Inflammatory macrophage (primary cell): ENCODE data around the gene NPAS4.
"Not testable (repeated sequence)": the region's sequence is repeated elsewhere in the genome, so short reads cannot be mapped to it uniquely, and the experiment has no call there.

Experiments used
- DNase-seq, 2 donors: peaks; one replicate each; pipeline ENCODE4 v3.0.0-alpha.2; 2020 to 2022
- total RNA-seq, 18 experiments: gene quantifications; one replicate each; lab custom pipeline; 2026; ENCODE audit warnings: mixed read lengths in 6 of 18, inconsistent platforms in 2 of 18; lab: John Stamatoyannopoulos, UW

NPAS4 gene
- total RNA-seq = 0 to 0.06 (median 0) reads per million in 18 experiments

DNA sequence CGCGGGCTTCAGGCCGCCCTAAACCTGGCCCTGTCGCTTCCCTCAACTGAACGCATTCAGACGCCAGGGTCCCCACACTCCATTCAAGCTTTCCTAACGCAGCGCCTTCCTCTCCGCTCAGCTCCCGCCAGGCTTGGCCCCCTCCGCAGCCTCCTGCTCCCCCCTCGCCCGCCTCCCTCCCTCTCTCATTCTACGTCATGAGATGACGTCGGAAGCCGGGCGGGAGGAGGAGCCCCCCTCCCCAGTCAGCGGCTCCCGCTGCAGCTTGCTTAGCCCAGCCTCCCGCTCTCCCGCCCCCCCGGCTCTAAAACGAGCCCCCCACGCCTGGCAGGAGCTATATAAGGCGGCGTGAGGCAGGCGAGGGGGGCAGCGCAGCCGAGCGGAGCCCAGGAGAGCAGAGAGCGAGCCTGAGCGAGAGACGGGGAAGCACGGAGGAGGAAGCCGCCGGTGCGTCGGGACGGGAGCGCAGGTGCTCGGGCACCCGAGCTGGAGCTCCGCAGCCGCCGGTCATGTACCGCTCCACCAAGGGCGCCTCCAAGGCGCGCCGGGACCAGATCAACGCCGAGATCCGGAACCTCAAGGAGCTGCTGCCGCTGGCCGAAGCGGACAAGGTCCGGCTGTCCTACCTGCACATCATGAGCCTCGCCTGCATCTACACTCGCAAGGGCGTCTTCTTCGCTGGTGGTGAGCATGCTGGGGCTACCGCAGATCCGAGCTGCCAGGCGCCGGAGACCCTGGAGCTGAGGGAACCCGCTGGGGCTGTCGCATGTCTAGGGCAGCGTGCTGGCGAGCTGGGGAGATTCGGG lies at the start of gene NPAS4:
TSS of gene NPAS4 (plus strand) at position 365 of the 806 bp plus-strand sequence. CDS start at position 510, 145 bp downstream.
- DNase-seq = no peak

DNA sequence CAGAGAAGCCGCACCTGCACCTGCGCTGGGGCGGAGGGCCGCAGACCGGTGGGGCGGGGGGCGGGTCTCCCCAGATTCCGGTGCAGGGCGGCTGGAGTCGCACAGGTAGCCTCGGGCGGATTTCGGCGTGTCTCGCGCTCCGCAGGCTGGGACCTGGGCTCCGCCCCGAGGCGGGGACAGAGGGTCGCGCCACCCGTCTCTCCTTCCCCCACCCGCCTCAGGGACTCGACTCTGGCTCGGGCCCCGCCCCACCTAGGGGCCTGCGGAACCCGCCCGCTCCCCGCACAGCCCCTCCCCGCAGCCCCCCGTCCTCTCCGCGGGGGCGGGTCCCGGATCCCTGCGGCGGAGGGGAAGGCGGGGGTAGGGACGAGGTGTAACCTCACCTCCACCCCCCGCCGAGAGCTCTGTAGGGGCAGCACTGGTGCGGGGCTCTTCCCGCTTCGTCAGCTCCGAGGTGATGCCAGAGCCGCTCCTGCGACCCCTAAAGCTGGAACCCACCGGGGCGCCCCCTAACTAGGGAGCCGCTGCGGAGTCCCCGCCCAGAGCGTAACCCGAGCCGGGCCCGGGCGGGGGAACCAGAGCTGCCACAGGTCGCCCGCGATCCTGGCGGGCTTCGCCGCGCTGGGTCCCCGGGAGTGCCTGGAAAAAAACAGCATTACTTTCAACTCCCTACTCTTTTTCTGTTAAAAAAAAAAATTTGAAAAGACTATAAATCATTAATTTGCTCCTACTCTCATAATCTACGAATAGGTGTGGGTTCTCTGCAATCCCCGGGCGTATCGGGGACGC lies 49.0 kb upstream of the NPAS4 start, which contains the start of gene SLC29A2:
TSS of gene SLC29A2 (minus strand) at position 134 of the 789 bp plus-strand sequence. CDS start 169 bp downstream, outside the sequence.
- DNase-seq = no peak

DNA sequence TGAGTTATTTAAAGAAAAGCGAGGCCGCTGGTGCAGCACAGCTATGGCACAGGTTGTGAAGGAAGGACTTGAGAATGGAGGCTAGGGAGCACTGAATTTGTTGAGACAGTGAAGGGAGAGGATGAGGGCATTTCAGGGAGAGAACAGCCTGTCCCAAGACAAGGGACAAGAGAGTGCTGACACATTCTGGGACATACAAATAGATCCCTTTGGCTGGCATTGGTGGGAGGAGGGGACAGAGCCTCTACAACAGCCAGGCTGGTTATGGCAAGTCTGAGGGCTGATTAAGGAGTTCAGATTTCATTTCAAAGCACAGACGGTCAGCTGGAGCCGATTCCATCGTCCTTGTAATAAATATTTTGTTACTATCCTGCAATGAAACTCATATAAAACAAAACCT lies 47.6 kb upstream of the NPAS4 start:
- DNase-seq = no peak

DNA sequence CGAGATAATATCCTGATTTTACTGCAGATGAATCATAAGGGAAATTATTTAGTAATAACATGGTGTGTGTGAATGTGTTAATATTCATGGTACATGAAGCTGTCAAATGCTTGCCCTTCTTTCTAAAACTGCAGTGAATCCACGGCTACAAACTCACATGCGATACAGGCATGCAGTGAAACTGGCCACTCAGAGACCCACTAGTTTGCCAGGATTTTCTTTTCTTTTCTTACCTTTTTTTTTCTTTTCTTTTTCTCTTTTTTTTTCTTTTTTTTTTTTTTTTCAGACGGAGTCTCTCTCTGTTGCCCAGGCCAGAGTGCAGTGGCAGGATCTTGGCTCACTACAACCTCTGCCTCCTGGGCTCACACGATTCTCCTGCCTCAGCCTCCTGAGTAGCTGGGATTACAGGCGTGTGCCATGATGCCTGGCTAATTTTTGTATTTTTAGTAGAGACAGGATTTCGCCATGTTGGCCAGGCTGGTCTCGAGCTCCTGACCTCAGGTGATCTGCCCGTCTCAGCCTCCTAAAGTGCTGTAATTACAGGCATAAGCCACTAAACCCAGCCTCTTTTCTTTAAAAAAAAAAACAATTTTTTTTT lies 47.0 kb upstream of the NPAS4 start:
- not testable (repeated sequence) for DNase-seq

DNA sequence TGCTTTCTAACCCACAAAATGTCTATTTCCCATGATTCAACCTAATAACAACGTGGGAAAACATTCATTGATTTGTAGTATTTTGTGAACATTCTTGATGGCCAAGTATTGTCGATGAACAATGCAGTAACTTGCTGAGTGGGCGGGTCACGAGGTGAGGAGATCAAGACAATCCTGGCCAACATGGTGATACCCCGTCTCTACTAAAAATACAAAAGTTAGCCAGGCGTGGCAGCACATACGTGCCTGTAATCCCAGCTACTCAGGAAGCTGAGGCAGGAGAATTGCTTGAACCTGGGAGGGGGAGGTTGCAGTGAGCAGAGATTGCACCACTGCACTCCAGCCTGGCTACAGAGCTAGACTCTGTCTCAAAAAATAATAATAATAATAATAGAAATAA lies 40.6 kb upstream of the NPAS4 start:
- DNase-seq = not testable (repeated sequence)

DNA sequence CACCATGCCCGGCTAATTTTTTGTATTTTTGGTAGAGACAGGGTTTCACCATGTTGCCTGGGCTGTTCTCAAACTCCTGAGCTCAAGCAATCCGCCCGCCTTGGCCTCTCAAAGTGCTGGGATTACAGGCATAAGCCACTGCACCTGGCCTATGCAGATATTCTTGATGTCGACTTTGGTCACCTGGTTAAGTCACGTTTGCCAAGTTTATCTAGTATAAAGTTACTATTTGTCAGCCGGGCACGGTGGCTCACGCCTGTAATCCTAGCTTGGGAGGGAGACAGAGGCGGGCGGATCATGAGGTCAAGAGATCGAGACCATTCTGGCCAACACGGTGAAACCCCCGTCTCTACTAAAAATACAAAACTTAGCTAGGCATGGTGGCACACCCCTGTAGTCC lies 36.5 kb upstream of the NPAS4 start:
- DNase-seq = not testable (repeated sequence)

DNA sequence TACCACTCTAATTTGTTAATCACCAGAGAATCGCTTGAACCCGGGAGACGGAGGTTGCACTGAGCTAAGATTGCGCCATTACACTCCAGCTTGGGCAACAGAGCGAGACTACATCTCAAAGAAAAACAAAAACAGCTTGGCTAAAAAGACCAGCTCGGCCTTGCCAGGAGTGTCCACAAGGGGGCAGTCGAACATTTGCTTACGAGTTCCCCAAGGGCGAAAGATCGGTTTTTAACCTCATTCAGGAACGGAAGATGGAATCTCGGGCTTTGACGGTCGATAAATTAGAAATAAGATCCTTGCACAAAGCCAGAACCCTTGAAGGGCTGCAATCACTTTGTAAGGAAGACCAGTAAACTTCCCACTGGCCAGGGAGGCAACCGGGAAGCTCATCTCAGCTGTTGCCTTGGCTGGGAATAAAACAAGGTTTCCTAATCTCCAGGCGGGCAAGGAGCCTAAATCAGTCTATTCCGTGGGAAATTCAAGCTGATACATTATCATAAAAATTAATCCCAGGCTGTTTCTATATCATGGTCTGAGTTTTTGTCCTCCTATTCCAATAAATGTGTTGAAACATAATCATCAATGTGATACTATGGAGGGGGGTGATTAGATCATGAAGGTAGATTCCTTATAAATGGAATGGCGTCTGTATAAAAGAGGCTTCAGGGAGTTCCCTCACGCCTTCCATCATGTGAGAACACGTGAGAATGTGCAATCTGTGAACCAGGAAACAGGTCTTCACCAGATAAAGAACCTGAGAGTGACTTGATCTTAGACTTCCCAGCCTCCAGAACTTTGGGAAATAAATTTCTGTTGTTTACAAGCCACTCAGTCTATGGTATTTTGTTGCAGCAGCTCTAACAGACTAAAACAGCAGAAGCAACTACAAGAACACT lies 34.4 kb upstream of the NPAS4 start:
- peak; percentile 91 to 93 for DNase-seq

DNA sequence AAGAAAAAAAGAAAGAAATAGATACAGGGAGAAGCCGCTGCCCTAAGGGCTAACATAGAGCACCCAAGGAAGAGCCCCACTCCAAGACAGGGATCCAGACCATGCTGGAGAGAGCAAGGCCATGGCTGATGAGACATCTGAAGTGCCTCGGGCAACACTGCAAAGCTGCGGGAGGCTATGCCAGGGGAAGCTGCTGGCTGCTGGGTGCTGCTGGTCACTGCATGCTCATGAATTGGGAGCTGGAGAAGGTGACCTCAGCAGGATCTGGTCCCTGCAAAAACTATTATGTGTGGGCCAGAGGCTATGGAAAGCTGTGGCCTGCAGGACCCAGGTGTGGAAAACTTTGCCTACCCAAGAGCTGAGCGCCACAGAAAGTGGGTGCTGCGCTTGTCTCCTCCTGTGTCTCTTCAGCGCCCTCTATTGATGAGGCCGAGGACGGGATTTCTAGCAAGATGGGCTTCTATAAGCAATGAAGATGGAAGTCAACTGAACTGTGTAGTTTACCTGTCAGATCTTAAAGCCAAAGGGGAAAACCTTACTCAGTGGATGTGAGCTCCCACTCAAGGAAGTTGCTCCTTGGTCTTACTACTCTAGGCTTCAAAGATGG lies 32.0 kb upstream of the NPAS4 start:
- DNase-seq = peak; percentile 71 to 78

DNA sequence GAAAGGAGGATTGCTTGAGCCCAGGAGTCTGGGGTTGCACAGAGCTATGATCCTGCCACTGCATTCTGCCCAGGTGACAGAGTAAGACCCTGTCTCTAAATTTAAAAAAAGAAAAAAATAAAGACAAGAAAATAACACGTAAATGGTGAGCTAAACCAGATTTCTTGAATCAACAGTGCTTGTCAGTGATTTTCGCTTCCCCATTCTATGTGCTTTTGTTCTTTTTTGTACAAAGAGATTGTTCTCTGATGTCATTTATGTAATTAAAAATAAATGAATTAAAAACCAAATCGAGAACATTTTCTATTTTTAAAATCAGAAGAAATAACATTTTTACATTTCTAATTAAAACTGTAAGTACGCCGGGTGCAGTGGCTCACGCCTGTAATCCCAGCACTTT lies 29.5 kb upstream of the NPAS4 start:
- no peak for DNase-seq

DNA sequence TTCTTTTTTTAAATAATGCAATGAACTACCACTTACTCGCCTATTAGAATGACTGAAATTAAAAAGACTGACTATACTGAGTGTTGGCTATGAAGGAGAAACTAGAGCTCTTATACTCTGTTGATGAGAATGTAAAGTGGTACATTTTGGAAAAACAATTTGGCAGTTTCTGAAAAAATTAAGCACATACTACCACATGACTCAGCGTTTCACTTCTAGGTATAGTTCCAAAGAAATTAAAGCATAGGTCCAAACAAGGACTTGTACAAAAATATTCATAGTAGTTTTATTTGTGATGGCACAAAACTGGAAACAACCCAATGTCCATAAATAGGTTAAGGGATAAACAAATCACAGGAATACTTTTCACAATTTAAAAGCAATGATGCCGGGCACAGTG lies 26.9 kb upstream of the NPAS4 start:
- DNase-seq = no peak

DNA sequence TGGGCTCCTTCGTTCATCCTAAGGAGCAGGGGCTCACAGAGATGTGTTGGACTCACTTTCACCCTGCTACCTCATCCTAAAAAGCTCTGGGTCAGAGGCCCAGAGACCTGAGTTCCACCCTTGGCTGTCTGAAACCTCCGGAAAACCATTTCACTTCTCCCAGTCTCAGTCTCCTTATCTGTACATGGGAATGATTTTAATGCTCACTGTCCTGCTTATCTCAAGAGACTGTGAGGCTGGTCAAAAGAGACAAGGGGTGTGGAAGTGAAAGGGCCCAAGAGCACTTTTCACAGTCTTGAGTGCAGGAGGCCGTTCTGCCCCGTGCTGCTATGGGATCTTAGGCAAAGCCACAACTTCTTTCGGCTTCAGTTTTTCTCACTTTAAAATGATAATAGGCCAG lies 13.2 kb upstream of the NPAS4 start:
- DNase-seq = no peak

DNA sequence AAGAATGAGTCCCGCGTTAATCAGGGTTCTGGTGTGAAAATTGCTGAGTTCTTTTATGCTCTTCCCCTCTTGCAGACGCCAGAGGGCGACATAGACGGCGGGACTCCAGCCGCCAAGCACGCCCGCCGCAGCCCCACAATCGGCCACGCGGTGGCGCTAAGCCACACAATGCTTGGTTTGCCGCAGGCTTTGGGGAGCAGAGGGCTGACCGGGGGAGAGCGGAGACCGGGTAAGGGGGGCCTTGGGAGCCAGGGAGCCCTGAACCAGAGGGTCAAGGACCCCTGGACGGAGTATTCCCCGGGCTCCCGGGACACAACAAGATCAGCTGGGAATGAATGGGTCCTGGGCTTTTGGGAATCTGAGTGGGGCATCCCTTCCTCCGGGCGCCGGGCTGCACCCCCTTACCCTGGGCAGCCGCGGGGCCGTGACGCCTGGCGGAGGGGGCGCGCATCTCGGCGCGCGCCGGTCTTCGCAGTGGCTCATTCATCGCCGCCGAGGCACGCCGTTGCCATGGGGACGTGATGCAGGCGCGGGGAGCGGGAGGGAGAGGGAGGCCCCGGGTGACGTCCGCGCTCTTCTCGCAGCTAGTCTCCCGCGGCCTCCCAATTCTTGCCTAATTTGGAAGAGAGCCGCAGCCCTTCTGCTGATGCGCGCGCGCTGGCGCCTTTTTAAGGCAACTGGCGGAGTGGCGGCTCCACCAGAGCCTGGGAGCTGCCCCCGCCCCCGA lies 12.2 kb upstream of the NPAS4 start:
- peak; percentile 86 to 87 for DNase-seq

DNA sequence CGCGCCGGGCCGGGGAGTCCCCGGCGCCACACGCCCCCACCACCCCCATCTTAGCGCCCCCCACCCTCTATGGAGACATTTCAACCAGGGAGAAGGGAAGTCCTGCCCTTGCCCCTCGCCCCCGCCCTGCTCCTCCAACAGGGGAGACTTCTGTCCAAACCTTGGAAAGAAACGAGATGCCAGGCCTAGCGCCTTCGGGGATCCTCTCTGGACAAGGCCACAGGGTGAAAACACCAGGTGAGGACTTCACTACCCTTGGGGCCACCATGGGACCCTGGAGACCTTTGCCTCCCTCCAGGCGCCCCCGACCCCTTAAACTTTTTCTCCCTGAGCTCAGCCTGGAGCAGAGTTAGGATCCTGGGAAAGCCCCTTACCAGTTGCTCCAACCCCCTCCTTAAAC lies 11.6 kb upstream of the NPAS4 start:
- DNase-seq = no peak

DNA sequence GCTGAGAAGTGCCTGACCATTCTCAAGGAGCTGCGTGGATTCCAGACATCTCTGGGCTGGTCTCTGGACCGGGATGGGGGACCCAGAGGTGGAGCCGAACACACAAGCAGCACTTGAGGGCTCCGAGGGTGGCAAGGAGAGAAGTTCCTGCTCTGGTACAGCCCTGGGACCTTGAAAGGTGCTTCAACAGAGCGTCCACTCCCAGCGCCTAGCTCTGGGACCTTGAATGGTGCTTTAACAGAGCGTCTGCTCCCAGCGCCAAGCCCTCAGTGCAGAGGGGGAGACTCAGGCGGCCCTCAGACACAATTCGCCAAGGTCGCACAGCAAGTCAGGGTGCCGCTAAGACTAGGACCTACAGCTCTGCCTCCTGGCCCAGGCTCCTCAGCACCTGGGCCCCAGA lies 10.6 kb upstream of the NPAS4 start:
- no peak for DNase-seq

DNA sequence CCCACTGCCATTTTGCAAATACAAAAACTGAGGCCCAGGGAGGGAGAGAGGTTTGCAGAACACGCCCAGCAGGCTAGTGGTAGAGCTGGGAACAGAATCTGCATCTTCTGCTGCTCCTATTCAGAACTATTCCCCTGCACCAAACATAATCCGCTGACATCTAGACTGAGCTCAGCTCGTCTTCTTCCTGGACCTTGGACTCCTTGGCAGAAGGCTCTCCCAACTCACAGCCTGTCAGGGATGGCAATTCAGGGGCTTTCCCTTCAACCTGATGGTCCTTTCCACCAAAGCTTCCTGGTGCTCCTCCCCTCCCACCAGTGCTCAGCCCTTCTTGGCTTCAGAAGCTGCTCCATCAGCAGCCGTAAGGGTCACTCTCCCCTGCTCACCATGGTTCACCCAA lies 9.5 kb upstream of the NPAS4 start:
- DNase-seq = no peak

DNA sequence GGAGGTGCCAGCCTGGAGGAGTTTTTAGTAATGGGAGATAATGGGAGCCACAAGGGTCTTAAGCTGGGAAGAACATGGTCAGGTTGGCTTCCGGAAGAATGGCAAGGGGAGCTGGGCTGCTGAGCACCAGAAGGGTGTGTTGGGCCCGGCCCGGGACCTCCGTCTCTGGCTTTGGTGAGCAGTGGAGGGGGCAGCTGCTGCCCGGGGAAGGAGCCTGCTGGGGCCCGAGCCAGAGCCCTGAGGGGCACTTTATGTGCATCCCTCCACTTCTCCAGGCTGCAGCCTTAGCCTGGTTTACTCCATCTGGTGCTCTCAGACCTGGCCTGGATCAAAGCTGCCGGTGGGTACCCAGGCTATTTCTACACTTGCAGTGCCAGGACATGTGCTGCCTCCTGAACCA lies 8.7 kb upstream of the NPAS4 start:
- no peak for DNase-seq

DNA sequence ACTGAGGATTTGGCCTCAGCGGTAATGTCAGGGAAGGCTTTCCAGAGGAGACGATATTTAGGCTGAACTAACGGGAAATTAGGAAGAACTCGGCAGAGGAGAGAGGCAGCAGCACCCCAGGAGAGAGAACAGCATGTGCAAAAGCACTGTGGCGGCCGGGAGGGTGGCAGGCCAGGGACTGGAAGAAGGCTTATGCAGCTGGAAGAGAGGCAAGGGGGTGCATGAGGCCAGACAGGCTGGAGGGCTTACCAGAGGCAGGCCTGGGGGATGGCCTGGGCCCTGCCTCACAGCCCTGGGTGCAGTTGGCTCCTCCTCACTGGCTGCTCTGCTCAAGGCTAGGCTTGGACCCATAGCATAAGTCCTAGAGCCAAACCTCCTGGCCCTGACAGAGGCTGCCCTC lies 7.7 kb upstream of the NPAS4 start:
- DNase-seq = no peak

DNA sequence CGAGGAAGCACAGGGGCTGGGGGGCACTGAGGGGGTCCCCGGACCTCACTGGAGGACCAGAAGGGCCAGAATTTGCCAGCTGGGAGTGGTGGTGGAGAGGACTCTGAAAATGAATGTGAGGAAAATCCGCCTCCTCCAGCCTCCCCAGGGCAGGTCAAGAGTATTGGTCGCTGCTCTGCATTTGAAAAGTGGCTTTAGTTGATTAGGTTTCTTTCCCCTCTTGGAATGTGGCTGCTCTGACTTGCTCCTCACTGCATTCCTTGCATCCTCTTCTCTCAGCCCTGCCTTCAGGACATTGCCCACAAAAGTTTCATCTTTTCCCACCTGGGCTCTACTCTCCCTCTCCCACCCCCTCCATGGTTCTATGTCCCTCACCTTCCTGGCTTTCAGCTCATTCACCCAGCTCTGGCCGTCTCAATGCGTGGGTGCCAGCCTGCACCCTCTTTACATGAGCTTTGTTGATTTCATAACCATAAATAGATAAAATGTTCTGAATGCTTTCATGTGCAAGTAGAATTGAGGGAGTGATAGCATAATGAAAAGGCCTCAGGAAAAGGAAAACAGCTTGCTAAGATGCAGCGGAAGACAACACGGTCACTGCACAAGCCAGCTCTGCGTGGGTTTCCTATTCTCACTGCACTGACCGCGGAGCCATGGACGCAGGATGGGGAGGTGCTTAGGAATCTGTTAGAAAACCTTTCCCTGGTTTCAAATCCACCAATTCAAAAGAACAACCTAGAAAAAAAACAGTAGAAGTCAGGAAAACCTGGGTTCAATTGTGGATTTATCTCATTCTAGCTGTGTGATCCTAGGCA lies 6.5 kb upstream of the NPAS4 start:
- DNase-seq = no peak

DNA sequence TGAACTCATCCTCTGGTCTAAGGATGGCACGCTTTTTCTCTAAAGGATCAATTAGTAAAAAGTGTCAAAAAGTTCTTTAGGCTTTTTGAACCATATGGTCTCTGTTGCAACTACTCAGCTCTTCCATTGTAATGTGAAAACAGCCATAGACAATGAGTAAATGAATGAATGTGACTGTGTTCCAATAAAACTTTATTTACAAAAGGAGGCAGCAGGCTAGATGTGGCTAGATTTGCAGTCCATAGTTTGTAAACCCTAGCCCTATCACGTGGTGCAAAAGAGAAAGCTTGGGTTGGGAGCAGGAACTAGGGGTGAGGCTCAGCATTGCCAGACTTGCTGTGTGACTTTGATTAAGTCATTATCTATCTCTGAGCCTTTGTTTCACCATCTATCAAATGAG lies 5.4 kb upstream of the NPAS4 start:
- DNase-seq = peak; percentile 9 to 26

DNA sequence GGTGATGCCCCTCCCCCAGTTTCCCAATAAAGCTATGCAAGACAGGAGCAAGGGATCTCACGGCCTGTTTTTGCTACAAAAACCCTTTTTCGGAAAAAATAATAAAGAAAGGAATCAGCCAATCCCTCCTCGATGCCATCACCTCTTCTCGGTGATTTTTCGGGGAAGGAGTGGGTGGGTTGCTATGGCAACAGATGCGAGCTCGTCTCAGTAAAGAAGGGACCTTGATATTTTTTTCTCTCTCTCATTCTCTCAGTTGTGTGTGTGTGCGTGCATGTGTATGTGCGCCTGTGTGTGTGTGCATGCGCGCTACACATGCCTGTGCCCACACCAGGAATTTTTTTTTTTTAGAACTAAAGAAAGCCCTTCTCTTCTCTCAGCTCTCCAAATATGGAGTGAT lies 3.8 kb upstream of the NPAS4 start:
- DNase-seq = no peak
